ENCODE data around the gene SNTG2.

- TF ChIP-seq CTCF (IDR thresholded peaks at IDR 0.05 in 8 of 11, conservative IDR thresholded peaks at IDR 0.05 in 3 of 11) (no peak), POLR2AphosphoS5 (IDR thresholded peaks at IDR 0.05) (no peak), POLR2A (IDR thresholded peaks at IDR 0.05) (no peak)
Measured at GRCh38 chr2:1294900-1295299, 344.3 kb downstream of the SNTG2 start.

All from spleen (tissue), 7 donors.